GM21723 (cell line): ENCODE results near the gene ESCO1.
"Not testable (repeated sequence)": the region's sequence is repeated elsewhere in the genome, so short reads cannot be mapped to it uniquely, and the experiment has no call there.

Experiments used
- ATAC-seq: cut with Tn5 transposase; IDR thresholded peaks from one replicate; pipeline ENCODE4 v1.9.1; 2021; ENCODE audit warnings: mild to moderate bottlenecking, moderate library complexity; ENCODE audit not compliant: unreplicated experiment

ESCO1 gene

DNA sequence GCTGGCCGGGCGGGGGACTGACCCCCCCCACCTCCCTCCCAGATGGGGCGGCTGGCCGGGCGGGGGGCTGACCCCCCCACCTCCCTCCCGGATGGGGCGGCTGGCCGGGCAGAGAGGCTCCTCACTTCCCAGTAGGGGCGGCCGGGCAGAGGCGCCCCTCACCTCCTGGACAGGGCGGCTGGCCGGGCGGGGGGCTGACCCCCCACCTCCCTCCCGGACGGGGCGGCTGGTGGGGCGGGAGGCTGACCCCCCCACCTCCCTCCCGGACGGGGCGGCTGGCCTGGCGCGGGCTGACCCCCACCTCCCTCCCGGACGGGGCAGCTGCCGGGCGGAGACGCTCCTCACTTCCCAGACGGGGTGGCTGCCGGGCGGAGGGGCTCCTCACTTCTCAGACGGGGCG is 8.1 kb downstream of the ESCO1 start:
- not testable (repeated sequence) for ATAC-seq

DNA sequence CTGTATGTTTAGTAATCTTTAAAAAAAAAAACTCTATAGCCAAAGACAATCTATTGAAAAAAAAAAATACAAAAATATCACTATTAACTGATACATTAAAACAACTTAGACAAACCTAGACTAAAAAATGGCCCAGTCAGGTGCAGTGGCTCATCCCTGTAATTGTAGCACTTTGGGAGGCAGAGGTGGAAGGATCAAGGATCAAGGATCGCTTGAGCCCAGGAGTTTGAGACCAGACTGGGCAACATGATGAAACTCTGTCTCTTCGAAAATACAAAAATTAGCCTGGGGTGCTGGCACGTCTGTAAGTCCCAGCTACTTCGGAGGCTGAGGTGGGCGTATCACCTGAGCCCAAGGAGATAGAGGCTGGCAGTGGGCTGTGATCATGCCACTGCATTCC is 16.1 kb downstream of the ESCO1 start:
- ATAC-seq: no peak

DNA sequence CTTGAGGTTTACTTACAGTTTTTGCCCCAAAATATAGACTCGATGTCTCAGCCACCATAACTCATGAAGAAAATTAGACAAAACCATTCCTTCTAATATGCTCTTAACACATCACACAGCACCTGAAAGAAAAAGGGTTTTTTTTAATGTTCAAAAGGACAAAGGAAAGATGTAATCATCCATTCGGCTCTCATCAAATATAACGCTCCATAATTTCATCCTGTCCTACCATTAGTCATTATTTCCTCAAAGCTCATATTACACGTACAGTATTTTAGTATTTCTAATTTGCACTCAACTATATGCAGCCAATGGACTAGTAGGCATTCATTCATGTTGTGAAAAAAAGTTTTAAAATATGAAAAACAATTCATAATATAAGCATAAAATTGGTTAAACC is 24.8 kb downstream of the ESCO1 start:
- ATAC-seq: no peak

DNA sequence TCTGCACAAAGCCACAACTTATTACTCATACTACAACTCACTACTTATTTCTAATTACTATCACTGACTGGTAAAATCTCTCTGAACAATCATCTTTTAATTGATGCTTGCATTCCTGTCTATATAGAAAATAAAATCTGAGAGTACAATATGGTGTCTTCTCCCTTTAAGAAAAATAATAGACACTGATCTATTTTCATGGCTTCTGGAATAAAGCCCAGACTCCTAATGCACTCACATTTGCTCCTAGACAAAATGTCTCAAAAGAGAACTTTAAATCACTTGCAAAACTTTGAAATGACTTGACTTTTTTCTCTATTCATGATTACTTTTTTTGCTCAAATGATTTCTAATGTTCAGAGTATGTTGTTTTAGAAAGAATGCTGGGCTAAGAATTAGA is 28.7 kb downstream of the ESCO1 start:
- no peak for ATAC-seq

DNA sequence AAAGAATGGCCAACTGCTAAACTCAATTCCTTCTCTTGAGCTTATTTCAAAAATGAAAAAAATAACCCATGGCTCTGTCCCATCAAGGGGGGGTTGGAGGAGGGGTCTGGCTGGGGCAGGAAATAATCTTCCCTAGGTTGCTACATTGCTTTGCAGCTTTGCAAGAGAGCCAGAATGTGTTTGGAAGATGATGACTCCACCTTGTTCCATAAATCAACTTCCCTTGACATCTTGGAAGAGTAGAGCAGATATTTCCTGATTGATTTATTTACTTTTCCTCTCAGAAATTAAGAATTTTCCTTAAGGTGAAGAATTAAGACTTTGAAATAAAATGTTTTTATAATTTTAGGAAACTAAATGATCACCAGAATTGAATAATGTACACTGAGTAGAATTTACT is 41.3 kb downstream of the ESCO1 start:
- ATAC-seq: no peak

DNA sequence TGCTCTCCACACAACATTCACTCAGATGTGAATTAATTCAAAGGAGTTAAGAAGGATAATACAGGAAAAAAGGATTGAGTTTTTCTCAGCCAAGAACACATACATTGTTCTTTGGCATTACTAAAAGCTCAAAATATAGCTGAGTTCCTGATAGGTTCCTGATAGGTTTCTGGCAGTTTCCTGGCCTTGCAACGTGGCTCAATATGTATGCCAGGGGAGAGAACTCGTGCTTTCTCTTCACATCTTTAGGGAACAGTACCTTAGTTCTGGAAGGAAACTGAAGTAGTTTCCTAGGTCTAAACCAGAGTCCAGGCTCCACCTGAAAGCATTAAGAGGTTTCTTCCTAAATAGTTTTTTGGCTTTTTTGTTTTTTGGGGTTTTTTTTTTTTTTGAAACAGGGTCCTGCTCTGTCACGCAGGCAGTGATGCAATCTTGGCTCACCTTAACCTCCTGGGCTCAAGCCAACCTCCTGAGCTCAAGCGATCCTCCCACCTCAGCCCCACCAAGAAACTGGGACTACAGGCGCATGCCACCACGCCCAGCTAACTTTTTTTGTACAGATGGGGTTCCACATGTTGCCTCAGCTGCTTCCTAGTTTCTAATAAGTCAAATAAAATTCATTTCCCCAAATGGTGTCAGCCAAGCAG is 42.8 kb downstream of the ESCO1 start:
- ATAC-seq: no peak

DNA sequence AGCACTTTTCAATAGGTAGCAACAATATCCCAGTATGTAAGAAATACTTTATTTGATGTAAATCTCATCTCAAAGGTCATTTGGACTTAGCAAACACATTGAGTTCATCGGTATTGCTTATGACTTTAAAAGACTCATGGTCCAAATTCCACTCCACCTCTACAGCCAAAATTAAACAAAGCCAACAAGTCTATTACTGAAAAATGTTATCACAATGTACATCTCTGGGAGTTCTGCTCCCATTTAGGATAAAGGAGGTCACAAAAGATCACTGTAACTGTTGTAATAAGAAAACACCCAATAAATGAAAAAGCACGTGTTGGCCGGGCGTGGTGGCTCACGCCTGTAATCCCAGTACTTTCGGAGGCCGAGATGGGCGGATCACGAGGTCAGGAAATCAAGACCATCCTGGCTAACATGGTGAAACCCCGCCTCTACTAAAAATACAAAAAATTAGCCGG is 50.0 kb downstream of the ESCO1 start:
- ATAC-seq: no peak

DNA sequence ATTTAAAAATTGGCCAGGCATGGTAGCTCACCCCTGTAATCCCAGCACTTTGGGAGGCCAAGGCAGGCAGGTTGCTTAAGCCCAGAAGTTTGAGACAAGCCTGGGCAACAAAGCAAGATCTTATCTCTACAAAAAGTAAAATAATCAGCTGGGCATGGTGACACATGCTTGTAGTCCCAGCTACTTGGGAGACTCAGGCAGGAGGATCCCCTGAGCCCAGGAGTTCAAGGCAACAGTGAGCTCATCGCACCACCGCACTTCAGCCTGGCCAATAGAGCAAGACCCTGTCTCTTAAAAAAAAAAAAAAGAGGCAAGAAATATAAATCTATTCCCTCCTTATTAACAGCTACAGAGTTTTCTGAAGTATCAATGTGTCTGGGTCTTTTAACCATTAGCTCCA is 51.9 kb downstream of the ESCO1 start:
- no peak for ATAC-seq

DNA sequence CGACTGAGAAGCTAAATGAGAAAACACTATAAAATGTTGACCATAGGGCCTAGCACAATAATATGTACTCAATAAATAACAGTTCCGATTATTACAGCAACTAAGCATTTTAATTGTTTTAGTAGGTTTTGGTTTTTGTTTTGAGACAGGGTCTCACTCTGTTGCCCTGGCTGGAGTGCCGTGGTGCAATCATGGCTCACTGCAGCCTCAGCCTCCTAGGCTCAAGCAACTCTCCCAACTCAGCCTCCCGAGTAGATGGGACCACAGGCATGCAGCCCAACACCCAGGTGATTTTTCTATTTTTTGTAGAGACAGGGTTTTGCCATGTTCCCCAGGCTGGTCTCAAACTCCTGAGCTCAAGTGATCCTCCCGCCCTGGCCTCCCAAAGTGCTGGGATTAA is 54.1 kb downstream of the ESCO1 start:
- ATAC-seq: no peak

DNA sequence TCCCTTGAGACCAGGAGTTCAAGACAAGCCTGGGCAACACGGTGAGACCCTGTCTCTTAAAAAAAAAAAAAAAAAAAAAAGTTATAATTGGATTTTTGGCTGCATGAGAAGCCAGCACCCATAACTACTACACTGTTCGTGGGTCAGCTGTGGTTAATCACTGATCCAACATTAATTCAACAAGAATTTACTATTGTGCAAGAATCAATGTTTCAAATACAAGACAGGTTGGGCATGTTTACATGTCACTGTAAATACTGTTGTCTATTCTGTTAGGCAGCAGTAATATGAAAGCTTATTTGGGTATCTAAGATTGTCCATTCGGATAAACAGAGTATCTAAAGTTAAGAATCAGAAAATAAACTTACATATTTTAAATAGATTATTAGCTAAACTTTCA is 62.3 kb downstream of the ESCO1 start:
- no peak for ATAC-seq

DNA sequence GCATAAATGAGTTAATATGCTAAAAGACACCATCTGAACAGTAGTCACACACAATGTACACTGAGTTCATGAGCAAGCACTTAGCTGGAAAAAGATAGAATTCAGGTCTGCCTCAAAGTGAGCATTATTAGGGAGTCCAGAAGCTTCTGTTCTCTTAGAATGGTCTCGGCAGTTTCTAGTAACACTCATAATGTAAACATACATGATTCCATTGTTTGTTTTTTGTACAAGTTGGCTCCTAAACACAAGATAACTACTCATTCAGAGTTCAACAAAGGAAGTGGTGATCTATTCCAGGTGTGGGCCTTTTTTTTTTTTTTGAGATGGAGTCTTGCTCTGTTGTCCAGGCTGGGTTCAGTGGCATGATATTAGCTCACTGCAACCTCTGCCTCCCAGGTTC is 66.2 kb downstream of the ESCO1 start:
- ATAC-seq: no peak

DNA sequence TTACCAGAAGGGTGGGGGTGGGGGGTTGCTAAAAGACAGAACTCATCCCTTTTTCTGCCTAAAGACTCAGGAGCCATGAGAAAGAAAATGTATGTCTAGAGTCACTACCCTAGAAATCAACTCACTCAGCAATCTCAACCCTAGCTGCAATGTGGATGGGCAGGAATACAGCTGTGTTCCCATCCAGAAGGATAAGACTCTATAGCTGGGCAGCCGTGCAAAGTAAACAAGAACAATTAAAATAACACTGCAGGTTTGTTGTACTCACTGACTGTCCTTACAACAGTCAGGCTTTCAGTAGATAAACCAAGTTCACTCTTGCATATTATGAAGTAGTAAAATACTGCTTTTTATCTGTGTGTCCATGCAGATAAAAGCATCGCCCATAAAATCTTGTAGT is 74.0 kb downstream of the ESCO1 start:
- no peak for ATAC-seq

DNA sequence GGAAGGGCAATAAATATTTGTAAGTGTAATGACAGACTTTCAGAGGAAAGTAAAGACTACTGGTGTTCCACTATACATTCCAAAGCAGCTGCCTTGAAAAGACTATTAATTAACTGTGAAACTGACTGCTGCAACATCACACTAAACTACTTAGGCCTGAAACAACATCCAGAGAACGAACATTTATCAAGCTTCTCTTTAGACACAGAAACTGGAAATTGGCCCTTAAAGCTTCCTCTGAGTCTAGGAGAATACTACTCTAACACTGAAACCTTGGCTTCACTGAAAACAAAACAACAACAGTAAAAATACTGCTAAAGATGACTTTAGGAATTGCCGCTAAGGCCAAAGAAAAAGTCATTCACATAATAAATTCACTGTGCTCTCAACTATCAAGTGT is 74.6 kb downstream of the ESCO1 start:
- ATAC-seq: no peak

DNA sequence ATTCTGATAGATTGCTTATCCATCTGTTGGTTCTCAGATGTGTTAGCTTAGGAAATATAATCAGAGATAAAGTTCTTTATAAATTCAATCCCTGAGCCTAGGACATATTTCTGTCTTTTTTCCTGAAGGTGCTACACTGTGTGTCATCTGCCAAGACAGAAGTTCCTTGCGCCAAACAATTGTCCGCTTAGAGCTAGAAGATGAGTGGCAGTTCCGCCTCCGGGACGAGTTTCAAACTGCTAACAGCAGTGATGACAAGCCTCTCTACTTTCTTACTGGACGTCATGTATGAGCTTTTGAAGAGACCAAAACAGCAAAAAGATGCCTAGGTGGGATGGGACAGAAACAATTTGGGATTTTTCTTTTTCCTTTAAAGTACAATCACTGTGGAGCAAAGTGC is 78.0 kb downstream of the ESCO1 start:
- ATAC-seq: no peak

DNA sequence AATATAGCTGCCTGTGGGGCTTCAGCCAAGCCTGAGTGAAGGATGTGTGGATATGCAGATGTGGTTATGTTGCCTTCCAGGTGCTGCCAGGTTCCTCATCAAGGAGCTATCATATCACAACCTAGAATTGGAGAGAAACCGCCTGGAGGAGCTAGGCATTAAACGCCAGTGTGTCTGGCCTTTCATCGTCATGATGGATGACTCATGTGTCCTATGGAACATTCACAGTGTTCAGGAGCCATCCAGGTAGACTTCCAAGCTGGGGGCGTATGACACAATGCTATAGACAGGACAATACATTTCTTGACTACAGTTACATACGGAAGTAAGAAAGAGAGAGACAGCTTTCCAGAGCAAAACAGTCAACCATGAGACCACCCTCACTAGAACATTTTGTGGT is 86.8 kb downstream of the ESCO1 start:
- no peak for ATAC-seq

DNA sequence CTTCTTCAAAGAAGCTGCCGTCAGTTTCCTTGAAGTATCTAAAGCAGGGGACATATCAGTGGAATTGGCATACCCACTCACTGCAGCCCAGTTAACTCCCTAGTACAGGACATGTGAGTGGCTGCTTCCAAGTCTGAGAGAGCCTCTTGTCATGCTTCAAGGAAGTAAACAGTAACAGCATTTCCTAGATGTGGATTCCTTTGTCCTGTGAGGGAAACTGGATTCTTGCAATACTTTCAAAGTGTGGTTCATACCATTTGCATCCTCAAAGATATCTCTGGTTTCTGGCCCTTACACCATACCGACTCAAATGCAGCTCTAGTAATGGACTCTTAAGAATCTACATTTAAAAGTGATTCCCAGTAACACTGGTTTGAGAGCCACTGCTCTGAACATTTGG is 87.2 kb downstream of the ESCO1 start:
- ATAC-seq: no peak

DNA sequence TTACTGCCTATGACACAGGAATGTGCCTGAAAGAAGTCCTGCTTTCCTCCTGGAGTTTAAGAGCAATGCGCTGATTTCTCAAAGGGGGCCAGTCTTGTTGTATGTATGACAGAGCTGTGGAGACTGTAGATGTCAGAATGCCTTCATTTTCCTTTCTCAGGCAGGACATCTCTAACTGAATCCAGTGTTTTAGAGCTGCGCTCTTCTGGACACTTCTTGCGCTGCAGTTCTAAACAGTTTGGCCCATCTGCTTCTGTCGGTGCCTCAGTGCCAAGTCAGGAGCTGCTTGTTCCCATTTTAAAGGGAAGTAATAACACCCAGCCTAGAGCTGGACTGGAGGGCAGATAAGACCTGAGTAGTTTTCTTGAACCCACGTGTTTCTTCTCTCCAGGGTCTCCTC is 91.4 kb downstream of the ESCO1 start:
- ATAC-seq: no peak

DNA sequence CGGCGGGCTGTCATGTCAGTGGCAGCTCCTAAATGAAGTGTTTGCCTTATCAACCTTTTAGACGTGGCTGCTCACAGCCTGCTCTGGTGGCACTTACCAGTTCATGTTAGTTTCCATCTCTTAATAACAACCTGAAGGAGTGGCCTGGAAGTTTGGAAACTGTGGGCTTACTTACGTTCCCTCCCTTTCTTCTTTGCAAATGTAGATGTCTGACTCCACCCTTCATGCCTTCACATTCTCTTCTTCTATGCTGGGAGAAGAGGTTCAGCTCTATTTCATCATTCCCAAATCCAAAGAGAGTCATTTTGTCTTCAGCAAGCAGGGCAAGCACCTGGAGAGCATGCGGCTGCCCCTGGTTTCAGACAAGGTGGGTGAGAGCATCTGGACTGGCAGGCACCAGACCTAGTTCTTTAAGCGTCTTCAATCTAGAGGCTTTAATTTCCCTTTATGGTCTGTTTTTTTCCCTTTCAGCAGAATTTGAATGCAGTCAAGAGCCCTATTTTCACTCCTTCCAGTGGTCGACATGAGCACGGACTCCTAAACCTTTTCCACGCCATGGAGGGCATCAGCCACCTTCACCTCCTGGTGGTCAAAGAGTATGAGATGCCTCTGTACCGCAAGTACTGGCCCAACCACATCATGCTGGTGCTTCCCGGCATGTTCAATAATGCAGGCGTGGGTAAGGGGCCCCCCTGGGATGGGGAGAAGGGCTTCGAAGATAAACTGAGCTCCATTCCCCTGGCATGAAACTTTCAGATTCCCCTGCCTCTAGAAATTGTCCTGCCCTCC is 92.4 kb downstream of the ESCO1 start:
- ATAC-seq: no peak

DNA sequence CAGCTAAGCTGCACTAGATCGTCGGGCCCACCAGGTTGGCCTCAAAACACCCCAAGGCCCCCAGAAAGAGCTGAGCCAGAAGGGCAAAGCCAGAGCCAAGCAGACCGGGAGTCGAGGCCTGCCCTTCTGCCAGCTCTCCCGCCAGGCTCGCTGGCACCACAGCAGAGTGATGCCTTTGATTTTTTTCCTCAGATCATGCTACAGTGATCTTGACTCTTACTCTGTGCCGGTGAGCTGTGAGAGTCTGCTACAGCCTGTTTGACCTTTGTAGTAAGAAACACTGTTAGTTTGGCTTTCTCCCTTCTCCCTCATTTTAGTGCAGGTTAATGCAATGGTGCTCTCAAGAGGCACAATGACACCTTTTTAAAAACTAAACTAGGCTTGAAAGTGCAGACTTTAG is 97.8 kb downstream of the ESCO1 start:
- no peak for ATAC-seq

DNA sequence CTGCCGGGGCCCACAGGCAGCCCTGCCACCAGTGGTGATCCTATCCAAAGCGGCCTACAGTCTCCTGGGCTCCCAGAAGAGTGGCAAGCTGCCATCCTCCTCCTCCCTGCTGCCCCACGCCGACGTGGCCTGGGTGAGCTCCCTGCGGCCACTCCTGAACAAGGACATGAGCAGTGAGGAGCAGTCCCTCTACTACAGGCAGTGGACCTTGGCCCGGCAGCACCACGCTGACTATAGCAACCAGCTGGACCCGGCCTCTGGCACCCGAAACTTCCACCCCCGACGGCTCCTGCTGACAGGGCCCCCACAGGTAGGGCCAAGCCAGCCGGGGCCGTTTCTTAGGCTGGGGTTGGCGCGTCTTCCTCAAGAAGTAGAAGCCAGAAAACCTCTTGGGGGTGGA is 100.5 kb downstream of the ESCO1 start:
- no peak for ATAC-seq

DNA sequence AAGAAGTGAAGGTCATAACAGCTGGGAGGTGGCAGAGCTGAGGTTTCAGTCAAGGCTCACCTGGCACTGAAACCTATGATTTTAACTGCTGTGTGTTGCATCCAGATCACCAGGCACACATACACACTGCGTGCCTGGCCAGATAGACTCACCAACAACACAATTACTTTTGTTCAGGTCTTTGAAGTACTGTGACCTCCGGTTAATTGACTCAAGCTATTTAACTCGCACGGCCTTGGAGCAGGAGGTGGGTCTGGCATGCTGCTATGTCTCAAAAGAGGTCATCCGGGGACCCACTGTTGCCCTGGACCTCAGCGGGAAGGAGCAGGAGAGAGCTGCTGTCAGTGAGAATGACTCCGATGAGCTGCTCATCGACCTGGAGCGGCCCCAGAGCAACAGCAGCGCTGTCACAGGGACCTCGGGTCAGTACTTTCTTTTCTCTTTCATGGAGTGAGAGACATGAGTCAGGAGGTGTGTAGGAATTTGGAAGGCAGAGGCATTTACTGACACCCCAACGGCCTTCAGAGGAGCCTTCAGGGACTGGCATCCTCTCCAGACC is 104.1 kb downstream of the ESCO1 start:
- no peak for ATAC-seq

DNA sequence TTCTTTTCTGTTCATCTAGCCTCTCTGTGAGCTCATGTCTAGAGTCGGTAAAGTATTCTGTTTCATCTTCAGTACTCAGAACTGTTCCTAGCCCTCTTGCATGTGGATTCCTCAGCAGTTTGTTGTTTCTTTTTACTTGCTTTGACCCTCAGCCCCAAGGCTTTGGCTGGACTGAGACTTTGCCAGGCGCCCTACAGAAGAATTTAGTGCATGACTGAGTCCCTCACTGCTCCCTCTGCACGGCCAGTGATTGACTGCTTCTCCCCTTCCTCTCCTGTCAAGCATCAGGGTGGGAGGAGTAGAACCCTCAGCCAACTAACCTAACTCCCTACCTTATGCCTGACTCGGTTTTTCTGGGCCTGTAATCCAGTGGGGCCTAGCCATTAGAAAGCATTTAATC is 109.8 kb downstream of the ESCO1 start:
- ATAC-seq: no peak
